GM23248 (cell line): Measurements from ENCODE around the gene DNAJC10.

Experiments used
- EZH2 ChIP-seq: fragments of 200-600 bp; sonication (generic); IDR thresholded peaks from 2 replicates; pipeline ENCODE4 v1.6.1; 2018; ENCODE audit warnings: antibody characterized with exemption, mild to moderate bottlenecking; ENCODE audit not compliant: insufficient read depth, poor library complexity, severe bottlenecking
- EZH2phosphoT487 ChIP-seq: fragments of 200-600 bp; sonication (generic); IDR thresholded peaks from 2 replicates; pipeline ENCODE4 v1.6.1; 2018; ENCODE audit warnings: antibody characterized with exemption, moderate library complexity, mild to moderate bottlenecking, low read depth; ENCODE audit not compliant: insufficient read depth

DNA sequence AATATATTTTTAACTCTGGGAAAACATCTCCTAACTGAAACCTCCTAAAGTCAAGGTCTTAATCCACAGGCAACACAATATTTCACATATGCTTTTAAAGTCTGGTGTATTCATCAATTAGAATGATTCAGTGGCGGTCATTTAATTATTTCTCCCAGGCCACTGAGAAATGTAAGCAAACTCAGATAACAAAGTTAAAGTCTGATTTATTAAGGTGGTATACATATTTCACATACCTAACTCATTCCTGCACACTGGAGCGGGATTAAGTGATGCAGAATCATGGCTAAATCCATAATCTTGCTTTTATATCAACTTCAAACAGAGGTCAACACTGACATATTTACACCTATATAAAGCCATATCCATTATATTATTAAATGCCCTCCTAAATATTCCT, 106.7 kb downstream of the DNAJC10 start:
- TF ChIP-seq EZH2 (no peak), EZH2phosphoT487 (no peak)
